Thoracic aorta (tissue), 2 donors: ENCODE results near the gene EHMT1. TPM values are rescaled to one million over a fixed set of nuclear protein-coding genes. Genes with fewer than 3 reads are reported as not detected.

ENCODE experiments used
- ATAC-seq: fragments of 150-250 bp; one replicate; pipeline ENCODE4 v1.8.0; 2017; ENCODE audit warnings: low read depth; ENCODE audit not compliant: insufficient number of reproducible peaks, low FRiP score
- DNase-seq: peaks from one replicate; pipeline ENCODE4 v3.0.0-alpha.2; 2020; ENCODE audit warnings: low spot score
- H3K27ac ChIP-seq, 2 donors: fragments of 200-600 bp; sonication (generic); 1 replicate in 1 of 2; 2 replicates in 1 of 2; pipeline ENCODE4 v1.5.1; 2016; ENCODE audit warnings: mild to moderate bottlenecking in 2 of 2, moderate library complexity in 2 of 2
- H3K27me3 ChIP-seq: fragments of 200-600 bp; sonication (generic); replicated peaks from 2 replicates; pipeline ENCODE4 v1.6.0; 2016; ENCODE audit warnings: mild to moderate bottlenecking; ENCODE audit not compliant: insufficient read depth
- H3K36me3 ChIP-seq: fragments of 200-600 bp; sonication (generic); one replicate; pipeline ENCODE4 v1.5.1; 2016
- H3K4me1 ChIP-seq, 2 donors: fragments of 200-600 bp; sonication (generic); 1 replicate in 1 of 2; 2 replicates in 1 of 2; pipeline versions ENCODE4 v1.5.1 to v1.6.0; 2016; ENCODE audit warnings: low read depth in 2 of 2, mild to moderate bottlenecking in 1 of 2; ENCODE audit not compliant: control insufficient read depth in 1 of 2
- H3K4me3 ChIP-seq: fragments of 200-600 bp; sonication (generic); 2 replicates; pipeline ENCODE4 v1.5.1; 2016; ENCODE audit warnings: mild to moderate bottlenecking
- H3K9me3 ChIP-seq: fragments of 200-600 bp; sonication (generic); 2 replicates; pipeline ENCODE4 v1.5.1; 2016
- total RNA-seq, 2 donors: library from RNA; depleted of rRNA; stranded (reverse); fragments of >200 nt; gene quantifications; one replicate each; pipeline versions ENCODE4 v1.1.0 to v1.2.3, GENCODE V29; 2016
- TF ChIP-seq, protein P1 (sequence below): fragments of 200-600 bp; sonication (generic); IDR thresholded peaks from one replicate; pipeline ENCODE4 v1.5.1; 2019; ENCODE audit warnings: antibody characterized with exemption

The EHMT1 gene
- total RNA-seq, 2 donors from 2014 or later = 67.6 to 150 TPM

DNA sequence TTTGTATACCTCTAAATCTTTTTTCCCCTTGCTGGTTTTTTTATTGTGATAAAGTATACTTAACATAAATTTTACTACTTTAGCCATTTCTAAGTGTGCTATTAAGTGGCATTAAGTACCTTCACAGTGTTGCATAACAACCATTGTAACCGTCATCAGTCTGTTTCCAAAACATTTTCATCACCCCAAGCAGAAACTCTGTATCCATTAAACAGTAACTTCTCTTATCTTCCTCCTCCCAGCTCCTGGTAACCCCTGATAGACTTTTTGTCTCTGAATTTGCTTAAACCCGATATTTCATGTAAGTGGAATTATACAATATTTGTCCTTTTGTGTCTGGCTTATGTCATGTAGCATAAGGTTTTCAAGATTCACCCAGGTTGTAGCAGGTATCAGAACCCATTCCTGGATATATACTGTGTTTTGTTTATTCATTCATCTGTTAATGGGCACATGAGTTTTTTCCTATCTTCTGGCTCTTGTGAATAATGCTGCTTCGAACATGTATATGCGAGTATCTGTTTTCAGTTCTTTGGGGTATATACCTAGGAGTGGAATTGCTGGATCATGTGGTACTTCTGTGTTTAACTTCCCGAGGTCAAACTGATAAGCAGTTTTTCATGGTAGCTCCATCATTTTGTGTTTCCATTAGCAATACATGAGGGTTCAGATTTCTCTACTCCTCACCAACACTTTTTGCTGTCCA is 66.4 kb downstream of the EHMT1 start:
- no peaks in the 10 kb centered on the region for H3K27me3 ChIP-seq
- H3K4me3 ChIP-seq = no peak overlapping the region
- H3K9me3 ChIP-seq = no peaks in the 10 kb centered on the region
- TF ChIP-seq, protein P1, sequence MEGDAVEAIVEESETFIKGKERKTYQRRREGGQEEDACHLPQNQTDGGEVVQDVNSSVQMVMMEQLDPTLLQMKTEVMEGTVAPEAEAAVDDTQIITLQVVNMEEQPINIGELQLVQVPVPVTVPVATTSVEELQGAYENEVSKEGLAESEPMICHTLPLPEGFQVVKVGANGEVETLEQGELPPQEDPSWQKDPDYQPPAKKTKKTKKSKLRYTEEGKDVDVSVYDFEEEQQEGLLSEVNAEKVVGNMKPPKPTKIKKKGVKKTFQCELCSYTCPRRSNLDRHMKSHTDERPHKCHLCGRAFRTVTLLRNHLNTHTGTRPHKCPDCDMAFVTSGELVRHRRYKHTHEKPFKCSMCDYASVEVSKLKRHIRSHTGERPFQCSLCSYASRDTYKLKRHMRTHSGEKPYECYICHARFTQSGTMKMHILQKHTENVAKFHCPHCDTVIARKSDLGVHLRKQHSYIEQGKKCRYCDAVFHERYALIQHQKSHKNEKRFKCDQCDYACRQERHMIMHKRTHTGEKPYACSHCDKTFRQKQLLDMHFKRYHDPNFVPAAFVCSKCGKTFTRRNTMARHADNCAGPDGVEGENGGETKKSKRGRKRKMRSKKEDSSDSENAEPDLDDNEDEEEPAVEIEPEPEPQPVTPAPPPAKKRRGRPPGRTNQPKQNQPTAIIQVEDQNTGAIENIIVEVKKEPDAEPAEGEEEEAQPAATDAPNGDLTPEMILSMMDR = no peak
- peaks cover 6 to 22% of the 10 kb centered on the region in 2 donors for H3K4me1 ChIP-seq
- ATAC-seq (no peak), DNase-seq (no peak)
- H3K36me3 ChIP-seq = peaks cover 2% of the 10 kb centered on the region
- H3K27ac ChIP-seq = no peak overlapping the region

DNA sequence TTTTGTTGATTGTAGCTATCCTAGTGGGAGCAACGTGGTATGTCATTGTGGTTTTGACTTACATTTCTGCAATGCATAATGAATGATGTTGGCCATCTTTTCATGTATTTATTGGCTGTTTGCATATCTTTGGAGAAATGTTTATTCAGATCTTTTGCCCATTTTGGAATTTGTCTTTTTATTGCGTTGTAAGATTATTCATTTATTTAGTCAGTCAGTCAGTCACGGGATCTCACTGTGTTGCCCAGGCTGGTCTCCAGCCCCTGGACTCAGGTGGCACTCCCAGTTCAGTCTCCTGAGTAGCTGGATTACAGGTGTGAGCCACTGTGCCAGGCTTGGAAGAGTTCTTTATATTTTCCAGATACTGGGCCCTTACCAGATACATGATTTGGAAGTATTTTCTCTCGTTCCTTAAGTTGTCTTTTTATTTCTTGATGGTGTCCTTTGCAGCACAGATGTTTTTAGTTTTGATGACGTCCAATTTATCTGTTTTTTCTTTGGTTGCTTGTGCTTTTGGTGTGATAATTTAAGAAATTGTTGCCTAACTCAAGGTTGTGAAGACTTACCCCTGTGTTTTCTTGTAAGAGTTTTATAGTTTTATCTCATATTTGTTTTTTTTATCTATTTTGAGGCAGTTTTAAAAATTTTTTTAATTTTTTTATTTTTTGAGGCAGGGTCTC is 67.1 kb downstream of the EHMT1 start:
- H3K36me3 ChIP-seq = peaks cover 2% of the 10 kb centered on the region
- H3K27ac ChIP-seq = no peak overlapping the region
- DNase-seq = no peak
- no peak for ATAC-seq
- peaks cover 7 to 24% of the 10 kb centered on the region in 2 donors for H3K4me1 ChIP-seq
- TF ChIP-seq, protein P1 = no peak
- H3K27me3 ChIP-seq = no peaks in the 10 kb centered on the region
- H3K4me3 ChIP-seq = no peak overlapping the region
- no peaks in the 10 kb centered on the region for H3K9me3 ChIP-seq

DNA sequence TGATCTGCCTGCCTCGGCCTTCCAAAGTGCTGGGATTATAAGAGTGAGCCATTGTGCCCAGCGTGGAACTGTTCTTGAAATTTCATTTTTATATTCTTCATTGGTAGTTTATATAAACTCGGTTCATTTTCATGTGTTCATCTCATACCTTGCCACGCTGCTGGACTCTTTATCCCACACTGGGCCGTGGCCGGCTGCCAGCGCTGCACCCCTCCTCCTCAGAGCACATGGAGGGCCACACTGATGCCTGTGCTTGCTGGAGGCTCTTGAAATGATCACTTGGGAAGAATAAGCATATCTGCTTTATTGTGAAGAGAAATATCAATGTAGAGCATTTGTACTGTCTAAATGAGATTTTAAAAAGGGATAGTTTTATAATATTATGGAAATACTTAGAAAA is 69.5 kb downstream of the EHMT1 start:
- Histone ChIP-seq H3K27me3 (no peaks in the 10 kb centered on the region), H3K27ac (no peak overlapping the region), H3K36me3 (no peaks in the 10 kb centered on the region), H3K9me3 (no peaks in the 10 kb centered on the region), H3K4me1 (peaks cover 6 to 25% of the 10 kb centered on the region in 2 donors), H3K4me3 (no peak overlapping the region)
- TF ChIP-seq, protein P1 = no peak
- ATAC-seq (no peak), DNase-seq (no peak)

DNA sequence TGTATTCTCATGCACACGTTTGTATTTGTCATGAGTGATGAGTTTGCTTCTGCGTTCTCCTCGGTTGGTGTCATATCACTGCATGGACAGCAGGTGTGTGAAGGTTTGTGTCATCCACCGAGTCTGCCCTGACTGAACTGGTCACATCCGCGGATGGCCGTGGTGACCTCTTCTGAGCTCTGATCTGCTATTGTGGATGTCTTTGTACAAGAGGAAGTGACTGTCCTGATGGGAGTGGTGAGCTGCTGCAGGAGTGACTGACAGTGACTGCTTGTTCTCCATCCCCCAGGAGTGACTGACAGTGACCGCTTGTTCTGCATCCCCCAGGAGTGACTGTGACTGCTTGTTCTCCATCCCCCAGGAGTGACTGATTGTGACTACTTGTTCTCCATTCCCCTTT is 69.9 kb downstream of the EHMT1 start:
- no peaks in the 10 kb centered on the region for H3K27me3 ChIP-seq
- H3K27ac ChIP-seq = no peak overlapping the region
- ATAC-seq (no peak), DNase-seq (no peak)
- peaks cover 6 to 25% of the 10 kb centered on the region in 2 donors for H3K4me1 ChIP-seq
- H3K36me3 ChIP-seq = no peaks in the 10 kb centered on the region
- H3K4me3 ChIP-seq = no peak overlapping the region
- TF ChIP-seq, protein P1 = no peak
- H3K9me3 ChIP-seq = no peaks in the 10 kb centered on the region

DNA sequence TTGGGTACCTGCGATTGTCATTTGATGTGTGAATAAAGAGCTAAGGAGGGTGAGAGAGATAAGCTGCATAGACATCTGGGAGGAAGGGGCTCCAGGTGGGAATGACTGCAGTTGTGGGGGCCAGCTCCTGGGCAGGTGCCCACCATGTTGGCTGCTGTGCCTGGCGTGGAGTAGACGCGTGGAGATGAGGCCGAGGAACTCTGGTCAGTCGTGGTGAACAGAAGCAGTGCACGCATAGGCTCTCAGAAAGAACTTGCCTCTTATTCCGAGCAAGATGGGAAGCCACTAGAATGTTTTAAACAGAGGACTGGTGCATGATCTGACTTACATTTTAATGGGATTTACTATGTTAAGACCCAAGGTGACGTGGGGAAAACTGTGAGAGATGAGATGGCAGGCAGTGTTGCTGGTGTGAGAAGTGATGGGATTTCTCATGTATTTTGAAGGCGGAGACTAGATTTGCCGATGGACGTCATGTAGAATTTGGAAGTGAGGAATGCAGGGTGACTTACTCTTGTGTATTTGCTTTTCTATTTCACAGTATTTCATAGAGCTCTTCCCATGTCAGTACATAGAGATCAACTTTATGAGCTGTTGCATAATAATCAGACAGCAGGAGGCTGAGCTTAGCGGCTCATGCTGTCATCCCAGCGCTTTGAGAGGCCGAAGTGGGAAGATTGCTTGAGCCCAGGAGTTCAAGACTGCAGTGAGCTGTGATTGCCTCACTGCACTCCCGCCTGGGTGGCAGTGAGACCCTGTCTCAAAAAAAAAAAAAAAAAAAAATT is 71.1 kb downstream of the EHMT1 start:
- H3K9me3 ChIP-seq = no peaks in the 10 kb centered on the region
- ATAC-seq (no peak), DNase-seq (no peak)
- H3K4me1 ChIP-seq = peaks cover 6 to 26% of the 10 kb centered on the region in 2 donors
- no peaks in the 10 kb centered on the region for H3K36me3 ChIP-seq
- no peak overlapping the region for H3K27ac ChIP-seq
- no peak overlapping the region for H3K4me3 ChIP-seq
- TF ChIP-seq, protein P1 = no peak
- H3K27me3 ChIP-seq = no peaks in the 10 kb centered on the region
